Fibroblast of the aortic adventitia (primary cell): Measurements from ENCODE around the gene DCAF8. TPM values are rescaled to one million over a fixed set of nuclear protein-coding genes. Genes with fewer than 3 reads are reported as not detected.

Experiments used
- DNase-seq: peaks from one replicate; pipeline ENCODE4 v3.0.0-alpha.2; 2010; ENCODE audit warnings: low read depth
- H3K4me3 ChIP-seq: 2 replicates; pipeline ENCODE4 v1.5.1; 2011; ENCODE audit warnings: low read depth, mild to moderate bottlenecking, control low read depth, low read length, moderate library complexity
- total RNA-seq: library from RNA; depleted of rRNA; stranded (reverse); fragments of >200 nt; gene quantifications from 2 replicates; pipeline ENCODE4 v1.2.3, GENCODE V29; 2012; ENCODE audit warnings: low replicate concordance
- TF ChIP-seq, protein P1 (sequence below): IDR thresholded peaks from 2 replicates; pipeline ENCODE4 v1.5.1; 2011; ENCODE audit warnings: mild to moderate bottlenecking, low read length, control low read depth, inconsistent platforms; ENCODE audit not compliant: insufficient read depth

DCAF8 gene
- total RNA-seq, 1 donor, result 76.6 TPM

DNA sequence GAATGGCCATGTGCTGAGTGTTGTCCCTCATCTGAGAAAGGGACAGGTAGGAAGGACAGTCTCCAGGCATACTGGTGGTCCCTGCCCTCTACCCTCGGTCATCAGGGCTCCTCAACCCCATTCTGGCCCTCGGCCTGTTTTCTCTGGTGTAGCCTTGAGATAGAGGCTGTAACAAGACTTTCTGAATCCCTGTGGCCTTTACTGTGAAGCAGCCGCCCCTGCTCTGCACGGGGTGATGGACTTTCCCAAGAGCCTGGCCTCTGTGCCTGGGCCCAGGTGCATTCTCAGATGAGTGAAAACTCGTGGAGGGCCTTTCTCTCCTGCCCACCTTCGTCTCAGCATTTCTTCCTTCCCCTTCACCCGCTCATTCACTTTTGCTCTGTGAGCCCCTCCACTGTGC, 74.9 kb downstream of the DCAF8 start:
- TF ChIP-seq, protein P1, sequence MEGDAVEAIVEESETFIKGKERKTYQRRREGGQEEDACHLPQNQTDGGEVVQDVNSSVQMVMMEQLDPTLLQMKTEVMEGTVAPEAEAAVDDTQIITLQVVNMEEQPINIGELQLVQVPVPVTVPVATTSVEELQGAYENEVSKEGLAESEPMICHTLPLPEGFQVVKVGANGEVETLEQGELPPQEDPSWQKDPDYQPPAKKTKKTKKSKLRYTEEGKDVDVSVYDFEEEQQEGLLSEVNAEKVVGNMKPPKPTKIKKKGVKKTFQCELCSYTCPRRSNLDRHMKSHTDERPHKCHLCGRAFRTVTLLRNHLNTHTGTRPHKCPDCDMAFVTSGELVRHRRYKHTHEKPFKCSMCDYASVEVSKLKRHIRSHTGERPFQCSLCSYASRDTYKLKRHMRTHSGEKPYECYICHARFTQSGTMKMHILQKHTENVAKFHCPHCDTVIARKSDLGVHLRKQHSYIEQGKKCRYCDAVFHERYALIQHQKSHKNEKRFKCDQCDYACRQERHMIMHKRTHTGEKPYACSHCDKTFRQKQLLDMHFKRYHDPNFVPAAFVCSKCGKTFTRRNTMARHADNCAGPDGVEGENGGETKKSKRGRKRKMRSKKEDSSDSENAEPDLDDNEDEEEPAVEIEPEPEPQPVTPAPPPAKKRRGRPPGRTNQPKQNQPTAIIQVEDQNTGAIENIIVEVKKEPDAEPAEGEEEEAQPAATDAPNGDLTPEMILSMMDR, result no peak
- DNase-seq, result no peak
- no peak overlapping the region for H3K4me3 ChIP-seq

- H3K4me3 ChIP-seq, result no peak overlapping the region
- DNase-seq, result no peak
- TF ChIP-seq, protein P1, result no peak
Measured at GRCh38 chr1:160186729-160187128, 75.6 kb downstream of the DCAF8 start.

- TF ChIP-seq, protein P1, result no peak
- DNase-seq, result no peak
- H3K4me3 ChIP-seq, result no peak overlapping the region
Measured at GRCh38 chr1:160186246-160186645, 76.1 kb downstream of the DCAF8 start.

GRCh38 chr1:160179336-160179735, 83.0 kb downstream of the DCAF8 start:
- TF ChIP-seq, protein P1, result no peak
- DNase-seq, result no peak
- H3K4me3 ChIP-seq, result no peak overlapping the region

GRCh38 chr1:160178731-160179130, 83.6 kb downstream of the DCAF8 start:
- TF ChIP-seq, protein P1, result no peak
- no peak overlapping the region for H3K4me3 ChIP-seq
- no peak for DNase-seq

- TF ChIP-seq, protein P1, result no peak
- no peak overlapping the region for H3K4me3 ChIP-seq
- DNase-seq, result no peak
Measured at GRCh38 chr1:160177667-160178066, 84.7 kb downstream of the DCAF8 start.

DNA sequence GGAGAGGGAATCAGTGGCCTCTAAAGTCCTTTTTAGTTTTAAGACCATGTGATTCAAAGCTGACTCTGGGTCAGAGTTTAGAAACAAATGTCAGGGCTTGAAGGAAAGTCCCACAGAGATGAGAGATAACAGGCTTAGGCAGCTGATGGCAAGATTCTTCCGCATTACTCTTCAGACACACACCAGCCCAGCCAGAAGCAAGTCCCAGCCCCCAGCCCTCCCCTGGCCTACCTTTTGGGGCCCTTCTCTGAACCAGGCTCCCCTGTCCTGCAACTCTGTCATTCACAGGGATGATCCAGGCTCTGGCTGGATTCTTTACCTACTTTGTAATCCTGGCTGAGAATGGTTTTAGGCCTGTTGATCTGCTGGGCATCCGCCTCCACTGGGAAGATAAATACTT, 85.1 kb downstream of the DCAF8 start:
- H3K4me3 ChIP-seq, result no peak overlapping the region
- TF ChIP-seq, protein P1, result no peak
- DNase-seq, result no peak
